ENCODE results near the gene GARIN5B. TPM values are rescaled to one million over a fixed set of nuclear protein-coding genes. Genes with fewer than 3 reads are reported as not detected.
"Not testable (repeated sequence)": the region's sequence is repeated elsewhere in the genome, so short reads cannot be mapped to it uniquely, and the experiment has no call there.

Gene GARIN5B
- total and polyA plus RNA-seq, 2 of the 13 experiments (the other 11 are each of a cell fraction or from before 2014, with no cell fraction given), result not detected

DNA sequence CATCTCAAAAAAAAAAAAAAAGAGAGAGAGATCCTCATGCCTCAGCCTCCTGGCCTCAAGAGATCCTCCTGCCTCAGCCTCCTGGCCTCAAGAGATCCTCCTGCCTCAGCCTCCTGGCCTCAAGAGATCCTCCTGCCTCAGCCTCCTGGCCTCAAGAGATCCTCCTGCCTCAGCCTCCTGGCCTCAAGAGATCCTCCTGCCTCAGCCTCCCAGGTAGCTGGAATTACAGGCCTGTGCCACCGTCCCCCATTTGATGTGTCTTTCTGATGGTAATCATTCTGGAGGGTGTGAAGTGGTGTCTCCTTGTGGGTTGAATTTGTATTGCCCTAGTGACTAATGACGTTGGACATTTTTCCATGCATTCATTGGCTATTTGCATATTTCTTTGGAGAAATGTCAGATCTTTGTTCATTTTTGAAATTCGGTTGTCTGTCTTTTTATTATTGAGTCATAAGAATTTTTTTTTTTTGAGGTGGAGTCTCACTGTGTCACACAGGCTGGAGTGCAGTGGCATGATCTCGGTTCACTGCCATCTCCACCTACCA, 34.2 kb downstream of the GARIN5B start:
- ATAC-seq; H3K27ac ChIP-seq (ENCODE audit: extremely low read length, insufficient read depth, low read length); H3K36me3 ChIP-seq (replicated peaks in 1 of 2; ENCODE audit: control insufficient read depth in 1 of 2, insufficient read depth in 2 of 2, low read length in 2 of 2); intact Hi-C loops (cut with micrococcal nuclease; ENCODE audit: unreplicated experiment); H3K9me3 ChIP-seq (ENCODE audit: low read length); H4K20me1 ChIP-seq (ENCODE audit: insufficient read depth, low read length); H3K4me3 ChIP-seq (replicated peaks in 1 of 3; ENCODE audit: insufficient read depth in 1 of 3, low read depth in 2 of 3, low read length in 3 of 3); H3K79me2 ChIP-seq (ENCODE audit: insufficient read depth, low read length); FAIRE-seq; H3K27me3 ChIP-seq (ENCODE audit: control insufficient read depth in 1 of 2, insufficient read depth in 2 of 2, low read length in 2 of 2); DNase-seq (ENCODE audit: low spot score); H3K9ac ChIP-seq (ENCODE audit: insufficient read depth, low read depth, low read length); H3K4me2 ChIP-seq (ENCODE audit: low read depth, low read length); CTCF ChIA-PET (ENCODE audit: low intra/inter-chr PET ratio, low total read pairs); H2AFZ ChIP-seq (ENCODE audit: low read length); BruUV-seq (replicated peaks); in situ Hi-C loops (cut with HindIII; ENCODE audit: extremely low pct_ligation_motif_present, low pct_unique_long_range_greater_than_20kb); POLR2A ChIA-PET: not testable (repeated sequence)
- H3K4me1 ChIP-seq (ENCODE audit: insufficient read depth, low read length), result peaks cover 40% of the 10 kb centered on the region
- TF ChIP-seq CREB1 (IDR thresholded peaks at IDR 0.05) (0 out of 2 replicates have a peak, but pooled peaks have one; percentile 43), CREB1 (CRISPR knock-in tag; IDR thresholded peaks at IDR 0.05) (peak; percentile 80), RFX5 (IDR thresholded peaks at IDR 0.05; ENCODE audit: low read depth, low read length) (peak; percentile 97), RFXAP (CRISPR knock-in tag; IDR thresholded peaks at IDR 0.05; ENCODE audit: borderline replicate concordance) (peak; percentile 96), RFXANK (CRISPR knock-in tag; IDR thresholded peaks at IDR 0.05) (peak; percentile 98), ZMYM3 (CRISPR knock-in tag; IDR thresholded peaks at IDR 0.05) (0 out of 2 replicates have a peak, but pooled peaks have one; percentile 28)
- TF ChIP-seq, protein P1, sequence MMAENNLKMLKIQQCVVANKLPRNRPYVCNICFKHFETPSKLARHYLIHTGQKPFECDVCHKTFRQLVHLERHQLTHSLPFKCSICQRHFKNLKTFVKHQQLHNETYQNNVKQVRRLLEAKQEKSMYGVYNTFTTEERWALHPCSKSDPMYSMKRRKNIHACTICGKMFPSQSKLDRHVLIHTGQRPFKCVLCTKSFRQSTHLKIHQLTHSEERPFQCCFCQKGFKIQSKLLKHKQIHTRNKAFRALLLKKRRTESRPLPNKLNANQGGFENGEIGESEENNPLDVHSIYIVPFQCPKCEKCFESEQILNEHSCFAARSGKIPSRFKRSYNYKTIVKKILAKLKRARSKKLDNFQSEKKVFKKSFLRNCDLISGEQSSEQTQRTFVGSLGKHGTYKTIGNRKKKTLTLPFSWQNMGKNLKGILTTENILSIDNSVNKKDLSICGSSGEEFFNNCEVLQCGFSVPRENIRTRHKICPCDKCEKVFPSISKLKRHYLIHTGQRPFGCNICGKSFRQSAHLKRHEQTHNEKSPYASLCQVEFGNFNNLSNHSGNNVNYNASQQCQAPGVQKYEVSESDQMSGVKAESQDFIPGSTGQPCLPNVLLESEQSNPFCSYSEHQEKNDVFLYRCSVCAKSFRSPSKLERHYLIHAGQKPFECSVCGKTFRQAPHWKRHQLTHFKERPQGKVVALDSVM (CRISPR knock-in tag; IDR thresholded peaks at IDR 0.05), result peak; percentile 95
- WGBS (ENCODE audit: low lambda C conversion rate), result 81% methylated on average over 4 of the region's 4 CpGs

- in situ Hi-C loops (cut with HindIII; ENCODE audit: extremely low pct_ligation_motif_present, low pct_unique_long_range_greater_than_20kb), result no loop called here
- CTCF ChIA-PET (ENCODE audit: low intra/inter-chr PET ratio, low total read pairs), result no interaction called here
- no peak for DNase-seq (ENCODE audit: low spot score)
- Histone ChIP-seq H2AFZ (ENCODE audit: low read length) (no peak within 1 kb of the TSS), H3K4me1 (ENCODE audit: insufficient read depth, low read length) (peaks cover 55% of the 10 kb centered on the region), H3K36me3 (replicated peaks in 1 of 2; ENCODE audit: control insufficient read depth in 1 of 2, insufficient read depth in 2 of 2, low read length in 2 of 2) (no peaks in the 10 kb centered on the region), H3K9ac (ENCODE audit: insufficient read depth, low read depth, low read length) (no peak within 1 kb of the TSS), H3K27me3 (ENCODE audit: control insufficient read depth in 1 of 2, insufficient read depth in 2 of 2, low read length in 2 of 2) (no peaks in the 10 kb centered on the region; a peak in 1 of 5 replicates), H3K27ac (ENCODE audit: extremely low read length, insufficient read depth, low read length) (no peak within 1 kb of the TSS), H4K20me1 (ENCODE audit: insufficient read depth, low read length) (no peaks in the 10 kb centered on the region), H3K79me2 (ENCODE audit: insufficient read depth, low read length) (no peaks in the 10 kb centered on the region), H3K4me2 (ENCODE audit: low read depth, low read length) (no peak within 1 kb of the TSS; the same call in 1 of the 2 replicates), H3K9me3 (ENCODE audit: low read length) (no peaks in the 10 kb centered on the region), H3K4me3 (replicated peaks in 1 of 3; ENCODE audit: insufficient read depth in 1 of 3, low read depth in 2 of 3, low read length in 3 of 3) (no peak within 1 kb of the TSS)
- no peak for FAIRE-seq
- ATAC-seq, result no peak
- WGBS (ENCODE audit: low lambda C conversion rate), result 73% methylated on average over 13 of the region's 14 CpGs
- intact Hi-C loops (cut with micrococcal nuclease; ENCODE audit: unreplicated experiment), result no loop called here
- POLR2A ChIA-PET, result no interaction called here
- no TSS peak for BruUV-seq (replicated peaks)
- TF ChIP-seq, protein P2, sequence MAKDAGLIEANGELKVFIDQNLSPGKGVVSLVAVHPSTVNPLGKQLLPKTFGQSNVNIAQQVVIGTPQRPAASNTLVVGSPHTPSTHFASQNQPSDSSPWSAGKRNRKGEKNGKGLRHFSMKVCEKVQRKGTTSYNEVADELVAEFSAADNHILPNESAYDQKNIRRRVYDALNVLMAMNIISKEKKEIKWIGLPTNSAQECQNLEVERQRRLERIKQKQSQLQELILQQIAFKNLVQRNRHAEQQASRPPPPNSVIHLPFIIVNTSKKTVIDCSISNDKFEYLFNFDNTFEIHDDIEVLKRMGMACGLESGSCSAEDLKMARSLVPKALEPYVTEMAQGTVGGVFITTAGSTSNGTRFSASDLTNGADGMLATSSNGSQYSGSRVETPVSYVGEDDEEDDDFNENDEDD (CRISPR knock-in tag; IDR thresholded peaks at IDR 0.05; ENCODE audit: borderline replicate concordance), result no peak
- TF ChIP-seq MTA1 (CRISPR knock-in tag; IDR thresholded peaks at IDR 0.05; ENCODE audit: borderline replicate concordance) (no peak), ZNF34 (CRISPR knock-in tag; IDR thresholded peaks at IDR 0.05; ENCODE audit: borderline replicate concordance) (no peak), PRDM15 (CRISPR knock-in tag; IDR thresholded peaks at IDR 0.05) (no peak), REPIN1 (CRISPR knock-in tag; IDR thresholded peaks at IDR 0.05; ENCODE audit: borderline replicate concordance, low read depth) (no peak)
Observed at GRCh38 chr19:55325172-55325571, 37.9 kb downstream of the GARIN5B start, which contains the start of gene TMEM150B. Gene TMEM150B, minus strand, starts transcription at chr19:55325341. Its CDS starts 4,305 bp downstream, at chr19:55321036.
